NCI-H524 (cell line): ENCODE results near the gene FAM240A.

ENCODE experiments used
- DNase-seq, 2 experiments: peaks; one replicate each; lab custom pipeline; 2025; lab: John Stamatoyannopoulos, UW

Gene FAM240A

GRCh38 chr3:46675426-46675825, 63.1 kb downstream of the FAM240A start:
- DNase-seq: no peak
